ENCODE results near the gene B4GALNT3.

The B4GALNT3 gene

GRCh38 chr12:532908-533565 is 73.3 kb downstream of the B4GALNT3 start:
- Histone ChIP-seq H3K4me3 (ENCODE audit: insufficient read length, low read depth) (no peak overlapping the region), H3K4me1 (ENCODE audit: insufficient read depth, insufficient read length) (peaks cover 5% of the 10 kb centered on the region), H3K27me3 (ENCODE audit: insufficient read depth, insufficient read length) (no peaks in the 10 kb centered on the region), H3K9me3 (ENCODE audit: insufficient read depth, low read length) (peaks cover 39% of the 10 kb centered on the region), H3K36me3 (ENCODE audit: insufficient read depth, insufficient read length, low read length) (peaks cover 16% of the 10 kb centered on the region), H3K9ac (ENCODE audit: insufficient read length, low read depth) (no peak overlapping the region)
- DNase-seq (ENCODE audit: low read depth, low spot score): no peak
- TF ChIP-seq YY1 (IDR thresholded peaks at IDR 0.05; ENCODE audit: insufficient read depth, insufficient read length): no peak
- no peak for TF ChIP-seq SUZ12 (IDR thresholded peaks at IDR 0.05; ENCODE audit: extremely low read depth, insufficient read depth, insufficient read length)
- no peak for TF ChIP-seq ZNF274 (IDR thresholded peaks at IDR 0.05; ENCODE audit: low read depth, low read length)

DNA sequence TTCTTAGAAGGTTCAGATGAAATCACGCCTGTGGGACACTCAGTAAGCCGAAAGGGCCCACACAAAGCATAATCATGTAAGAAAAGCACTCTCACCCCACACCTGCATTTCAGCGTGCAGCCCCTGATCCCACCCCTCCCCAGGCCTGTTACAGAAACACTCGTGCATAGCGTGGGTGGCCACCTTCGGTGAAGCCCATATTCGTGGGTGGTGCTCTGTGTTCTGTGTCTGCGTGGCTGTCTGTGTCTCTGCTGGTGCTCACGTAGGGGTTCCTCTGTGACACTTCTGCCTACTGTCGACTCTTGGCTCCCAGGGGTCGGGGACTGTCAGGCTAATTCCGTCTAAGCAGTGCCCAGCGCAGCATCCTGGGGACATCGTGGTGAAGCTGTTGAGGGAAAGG is 74.0 kb downstream of the B4GALNT3 start:
- TF ChIP-seq ZNF274 (IDR thresholded peaks at IDR 0.05; ENCODE audit: low read depth, low read length) (no peak), YY1 (IDR thresholded peaks at IDR 0.05; ENCODE audit: insufficient read depth, insufficient read length) (no peak), SUZ12 (IDR thresholded peaks at IDR 0.05; ENCODE audit: extremely low read depth, insufficient read depth, insufficient read length) (no peak)
- Histone ChIP-seq H3K9ac (ENCODE audit: insufficient read length, low read depth) (no peak overlapping the region), H3K9me3 (ENCODE audit: insufficient read depth, low read length) (peaks cover 39% of the 10 kb centered on the region), H3K4me1 (ENCODE audit: insufficient read depth, insufficient read length) (peaks cover 5% of the 10 kb centered on the region), H3K27me3 (ENCODE audit: insufficient read depth, insufficient read length) (no peaks in the 10 kb centered on the region), H3K36me3 (ENCODE audit: insufficient read depth, insufficient read length, low read length) (peaks cover 19% of the 10 kb centered on the region), H3K4me3 (ENCODE audit: insufficient read length, low read depth) (no peak overlapping the region)
- no peak for DNase-seq (ENCODE audit: low read depth, low spot score)

GRCh38 chr12:534216-534615 is 74.5 kb downstream of the B4GALNT3 start:
- H3K9me3 ChIP-seq (ENCODE audit: insufficient read depth, low read length): peaks cover 35% of the 10 kb centered on the region
- H3K9ac ChIP-seq (ENCODE audit: insufficient read length, low read depth): no peak overlapping the region
- DNase-seq (ENCODE audit: low read depth, low spot score): no peak
- no peaks in the 10 kb centered on the region for H3K27me3 ChIP-seq (ENCODE audit: insufficient read depth, insufficient read length)
- TF ChIP-seq SUZ12 (IDR thresholded peaks at IDR 0.05; ENCODE audit: extremely low read depth, insufficient read depth, insufficient read length) (no peak), YY1 (IDR thresholded peaks at IDR 0.05; ENCODE audit: insufficient read depth, insufficient read length) (no peak), ZNF274 (IDR thresholded peaks at IDR 0.05; ENCODE audit: low read depth, low read length) (no peak)
- H3K4me1 ChIP-seq (ENCODE audit: insufficient read depth, insufficient read length): peaks cover 5% of the 10 kb centered on the region
- H3K4me3 ChIP-seq (ENCODE audit: insufficient read length, low read depth): no peak overlapping the region
- H3K36me3 ChIP-seq (ENCODE audit: insufficient read depth, insufficient read length, low read length): peaks cover 19% of the 10 kb centered on the region

GRCh38 chr12:535396-535795 is 75.7 kb downstream of the B4GALNT3 start:
- Histone ChIP-seq H3K9me3 (ENCODE audit: insufficient read depth, low read length) (peaks cover 25% of the 10 kb centered on the region), H3K4me3 (ENCODE audit: insufficient read length, low read depth) (no peak overlapping the region), H3K9ac (ENCODE audit: insufficient read length, low read depth) (no peak overlapping the region), H3K36me3 (ENCODE audit: insufficient read depth, insufficient read length, low read length) (peaks cover 21% of the 10 kb centered on the region), H3K4me1 (ENCODE audit: insufficient read depth, insufficient read length) (peaks cover 6% of the 10 kb centered on the region), H3K27me3 (ENCODE audit: insufficient read depth, insufficient read length) (no peaks in the 10 kb centered on the region)
- TF ChIP-seq YY1 (IDR thresholded peaks at IDR 0.05; ENCODE audit: insufficient read depth, insufficient read length): no peak
- TF ChIP-seq SUZ12 (IDR thresholded peaks at IDR 0.05; ENCODE audit: extremely low read depth, insufficient read depth, insufficient read length): no peak
- no peak for TF ChIP-seq ZNF274 (IDR thresholded peaks at IDR 0.05; ENCODE audit: low read depth, low read length)
- no peak for DNase-seq (ENCODE audit: low read depth, low spot score)

- Histone ChIP-seq H3K9ac (ENCODE audit: insufficient read length, low read depth) (no peak overlapping the region), H3K27me3 (ENCODE audit: insufficient read depth, insufficient read length) (no peaks in the 10 kb centered on the region), H3K9me3 (ENCODE audit: insufficient read depth, low read length) (peaks cover 11% of the 10 kb centered on the region), H3K4me3 (ENCODE audit: insufficient read length, low read depth) (no peak overlapping the region), H3K36me3 (ENCODE audit: insufficient read depth, insufficient read length, low read length) (peaks cover 21% of the 10 kb centered on the region), H3K4me1 (ENCODE audit: insufficient read depth, insufficient read length) (peaks cover 15% of the 10 kb centered on the region)
- no peak for DNase-seq (ENCODE audit: low read depth, low spot score)
- TF ChIP-seq YY1 (IDR thresholded peaks at IDR 0.05; ENCODE audit: insufficient read depth, insufficient read length) (no peak), ZNF274 (IDR thresholded peaks at IDR 0.05; ENCODE audit: low read depth, low read length) (no peak), SUZ12 (IDR thresholded peaks at IDR 0.05; ENCODE audit: extremely low read depth, insufficient read depth, insufficient read length) (no peak)
Observed at GRCh38 chr12:536751-537245, 77.1 kb downstream of the B4GALNT3 start.

DNA sequence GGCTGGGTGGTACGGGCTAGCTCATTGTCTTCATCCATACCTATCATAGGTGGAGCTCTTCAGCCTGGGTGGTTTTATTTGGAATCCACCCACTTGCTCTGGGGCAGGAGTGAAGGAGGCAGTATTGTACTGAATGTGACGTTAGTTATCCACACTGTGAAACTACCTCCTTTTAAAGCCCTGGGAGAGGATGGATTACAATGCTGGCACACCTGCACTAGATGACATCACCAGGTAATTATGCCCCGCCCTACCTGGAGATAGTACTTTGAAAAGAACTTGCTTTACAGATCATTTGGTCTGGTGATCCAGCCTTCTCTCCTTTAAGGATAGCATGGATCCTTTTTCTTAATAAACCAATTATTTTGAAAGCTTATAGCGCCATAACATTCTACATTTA is 78.0 kb downstream of the B4GALNT3 start:
- no peak overlapping the region for H3K9ac ChIP-seq (ENCODE audit: insufficient read length, low read depth)
- TF ChIP-seq SUZ12 (IDR thresholded peaks at IDR 0.05; ENCODE audit: extremely low read depth, insufficient read depth, insufficient read length): no peak
- no peak for TF ChIP-seq YY1 (IDR thresholded peaks at IDR 0.05; ENCODE audit: insufficient read depth, insufficient read length)
- no peak for TF ChIP-seq ZNF274 (IDR thresholded peaks at IDR 0.05; ENCODE audit: low read depth, low read length)
- no peaks in the 10 kb centered on the region for H3K27me3 ChIP-seq (ENCODE audit: insufficient read depth, insufficient read length)
- H3K36me3 ChIP-seq (ENCODE audit: insufficient read depth, insufficient read length, low read length): peaks cover 21% of the 10 kb centered on the region
- no peak for DNase-seq (ENCODE audit: low read depth, low spot score)
- H3K4me3 ChIP-seq (ENCODE audit: insufficient read length, low read depth): no peak overlapping the region
- peaks cover 25% of the 10 kb centered on the region for H3K4me1 ChIP-seq (ENCODE audit: insufficient read depth, insufficient read length)
- H3K9me3 ChIP-seq (ENCODE audit: insufficient read depth, low read length): peaks cover under 1% of the 10 kb centered on the region; the same call in 1 of the 2 replicates

- no peak for DNase-seq (ENCODE audit: low read depth, low spot score)
Observed at GRCh38 chr12:538731-539539, 79.2 kb downstream of the B4GALNT3 start.

More at GRCh38 chr12:538731-539539, 79.2 kb downstream of the B4GALNT3 start:
- Histone ChIP-seq H3K4me1 (ENCODE audit: insufficient read depth, insufficient read length) (peaks cover 29% of the 10 kb centered on the region), H3K36me3 (ENCODE audit: insufficient read depth, insufficient read length, low read length) (peaks cover 21% of the 10 kb centered on the region), H3K4me3 (ENCODE audit: insufficient read length, low read depth) (no peak overlapping the region), H3K9me3 (ENCODE audit: insufficient read depth, low read length) (no peaks in the 10 kb centered on the region), H3K27me3 (ENCODE audit: insufficient read depth, insufficient read length) (no peaks in the 10 kb centered on the region), H3K9ac (ENCODE audit: insufficient read length, low read depth) (no peak overlapping the region)
- no peak for TF ChIP-seq SUZ12 (IDR thresholded peaks at IDR 0.05; ENCODE audit: extremely low read depth, insufficient read depth, insufficient read length)
- no peak for TF ChIP-seq YY1 (IDR thresholded peaks at IDR 0.05; ENCODE audit: insufficient read depth, insufficient read length)
- TF ChIP-seq ZNF274 (IDR thresholded peaks at IDR 0.05; ENCODE audit: low read depth, low read length): no peak

Data from NT2/D1 (cell line).